ENCODE data around the gene MYH7. TPM values are rescaled to one million over a fixed set of nuclear protein-coding genes. Genes with fewer than 3 reads are reported as not detected.

Gene MYH7
- polyA plus RNA-seq, 2 of the 4 experiments (the other 2 are of a cell fraction), result not detected

- DNase-seq (ENCODE audit: low read depth in 1 of 2, low spot score in 1 of 2), result no peak
- FAIRE-seq, result no peak
- Histone ChIP-seq H3K4me1 (no peaks in the 10 kb centered on the region), H3K9me3 (no peaks in the 10 kb centered on the region), H3K27ac (no peak overlapping the region), H3K4me3 (no peak overlapping the region), H3K4me2 (no peak overlapping the region)
- no peak for ATAC-seq
- CTCF ChIA-PET, result interaction anchor here (1.2 to 5.6 kb wide), 3 partner anchors 8 to 26 kb away, joined by 3 to 30 read pairs (median 4); partner anchors contain the start of gene IL25
- 85% methylated on average over 16 of the region's 18 CpGs for WGBS (ENCODE audit: missing lambda C conversion rate)
- POLR2A ChIA-PET, result no interaction called here
- TF ChIP-seq KDM5A (IDR thresholded peaks at IDR 0.05), result no peak
- no peak for TF ChIP-seq FOSL2 (IDR thresholded peaks at IDR 0.05)
- no peak for TF ChIP-seq FOSL2 (CRISPR knock-in tag; IDR thresholded peaks at IDR 0.05)
- no peak for TF ChIP-seq NR3C1 (IDR thresholded peaks at IDR 0.05)
- TF ChIP-seq KDM1A (IDR thresholded peaks at IDR 0.05; ENCODE audit: low read depth), result no peak
Observed at GRCh38 chr14:23385642-23386265, 49.7 kb downstream of the MYH7 start.

GRCh38 chr14:23385244-23385641 is 50.2 kb downstream of the MYH7 start:
- ATAC-seq (no peak), FAIRE-seq (no peak), DNase-seq (ENCODE audit: low read depth in 1 of 2, low spot score in 1 of 2) (no peak)
- CTCF ChIA-PET, result interaction anchor here (1.2 to 9.9 kb wide), 4 partner anchors 8 to 25 kb away, joined by 3 to 106 read pairs (median 17); partner anchors contain the start of gene IL25
- 62% methylated on average over 2 of the region's 2 CpGs for WGBS (ENCODE audit: missing lambda C conversion rate)
- Histone ChIP-seq H3K9me3 (no peaks in the 10 kb centered on the region), H3K4me1 (no peaks in the 10 kb centered on the region), H3K27ac (no peak overlapping the region), H3K4me2 (no peak overlapping the region), H3K4me3 (no peak overlapping the region)
- TF ChIP-seq MYC (IDR thresholded peaks at IDR 0.05; ENCODE audit: borderline replicate concordance, low read length) (no peak), CBX8 (IDR thresholded peaks at IDR 0.05) (no peak)
- POLR2A ChIA-PET, result no interaction called here

GRCh38 chr14:23384364-23385080 is 50.9 kb downstream of the MYH7 start:
- CTCF ChIA-PET, result interaction anchor here (1.0 to 11.1 kb wide), 5 partner anchors 9 to 52 kb away, joined by 3 to 186 read pairs (median 30); partner anchors contain the start of gene IL25
- Histone ChIP-seq H3K4me1 (no peaks in the 10 kb centered on the region), H3K4me2 (no peak overlapping the region), H3K9me3 (no peaks in the 10 kb centered on the region), H3K27ac (no peak overlapping the region), H3K4me3 (no peak overlapping the region)
- FAIRE-seq (no peak), ATAC-seq (no peak), DNase-seq (ENCODE audit: low read depth in 1 of 2, low spot score in 1 of 2) (no peak)
- TF ChIP-seq GATA3 (IDR thresholded peaks at IDR 0.05; ENCODE audit: borderline replicate concordance) (no peak), RNF2 (IDR thresholded peaks at IDR 0.05; ENCODE audit: borderline replicate concordance, low read depth) (no peak), CBX8 (IDR thresholded peaks at IDR 0.05) (no peak), KDM5A (IDR thresholded peaks at IDR 0.05) (no peak), TFCP2L1 (CRISPR knock-in tag; IDR thresholded peaks at IDR 0.05) (no peak), POLR2A (IDR thresholded peaks at IDR 0.05; ENCODE audit: low read length) (no peak), EP300 (IDR thresholded peaks at IDR 0.05) (no peak), FOSB (CRISPR knock-in tag; IDR thresholded peaks at IDR 0.05) (no peak), MAFK (IDR thresholded peaks at IDR 0.05; ENCODE audit: partially characterized antibody) (no peak), RARB (CRISPR knock-in tag; IDR thresholded peaks at IDR 0.05) (no peak)
- WGBS (ENCODE audit: missing lambda C conversion rate), result 63% methylated on average over 29 of the region's 29 CpGs
- POLR2A ChIA-PET, result no interaction called here

- ChIA-PET POLR2A (no interaction called here), CTCF (interaction anchor here (0.5 to 11.1 kb wide), 9 partner anchors 10 to 306 kb away, joined by 3 to 186 read pairs (median 5); partner anchors contain the start of gene IL25)
- ATAC-seq (no peak), DNase-seq (ENCODE audit: low read depth in 1 of 2, low spot score in 1 of 2) (no peak), FAIRE-seq (no peak)
- H3K27ac ChIP-seq, result no peak overlapping the region
- 32% methylated on average over 10 of the region's 10 CpGs for WGBS (ENCODE audit: missing lambda C conversion rate)
- H3K4me2 ChIP-seq, result no peak overlapping the region
- TF ChIP-seq CHD2 (IDR thresholded peaks at IDR 0.05; ENCODE audit: low read length, partially characterized antibody) (no peak), CHD4 (IDR thresholded peaks at IDR 0.05; ENCODE audit: borderline replicate concordance) (no peak), TFCP2L1 (CRISPR knock-in tag; IDR thresholded peaks at IDR 0.05) (no peak), BCL3 (IDR thresholded peaks at IDR 0.05) (no peak), USF2 (IDR thresholded peaks at IDR 0.05) (no peak), ZFP36 (IDR thresholded peaks at IDR 0.05; ENCODE audit: borderline replicate concordance, partially characterized antibody) (no peak), KDM1A (IDR thresholded peaks at IDR 0.05; ENCODE audit: low read depth) (no peak), HES2 (IDR thresholded peaks at IDR 0.05) (no peak), MAZ (IDR thresholded peaks at IDR 0.05; ENCODE audit: borderline replicate concordance, low read depth, low read length) (no peak), ZC3H11A (IDR thresholded peaks at IDR 0.05) (no peak)
- H3K9me3 ChIP-seq, result no peaks in the 10 kb centered on the region
- H3K4me3 ChIP-seq, result no peak overlapping the region
- no peaks in the 10 kb centered on the region for H3K4me1 ChIP-seq
Observed at GRCh38 chr14:23382731-23383440, 52.6 kb downstream of the MYH7 start.

Measured in A549 (cell line).